Subcutaneous adipose tissue (tissue), 4 donors: Measurements from ENCODE around the gene AAR2. TPM values are rescaled to one million over a fixed set of nuclear protein-coding genes. Genes with fewer than 3 reads are reported as not detected.

ENCODE experiments used
- total RNA-seq, 4 donors: library from RNA; depleted of rRNA; stranded (reverse); fragments of >200 nt; gene quantifications; one replicate each; pipeline ENCODE4 v1.1.0, GENCODE V29; 2016
- TF ChIP-seq, protein P1 (sequence below): fragments of 450-650 bp; IDR thresholded peaks from one replicate; pipeline ENCODE4 v1.5.1; 2016; ENCODE audit warnings: low read depth, mild to moderate bottlenecking, control low read depth, antibody characterized with exemption, moderate library complexity

AAR2 gene
- total RNA-seq, 4 donors from 2014 or later: 25.2 to 32.4 (median 30.1) TPM

DNA sequence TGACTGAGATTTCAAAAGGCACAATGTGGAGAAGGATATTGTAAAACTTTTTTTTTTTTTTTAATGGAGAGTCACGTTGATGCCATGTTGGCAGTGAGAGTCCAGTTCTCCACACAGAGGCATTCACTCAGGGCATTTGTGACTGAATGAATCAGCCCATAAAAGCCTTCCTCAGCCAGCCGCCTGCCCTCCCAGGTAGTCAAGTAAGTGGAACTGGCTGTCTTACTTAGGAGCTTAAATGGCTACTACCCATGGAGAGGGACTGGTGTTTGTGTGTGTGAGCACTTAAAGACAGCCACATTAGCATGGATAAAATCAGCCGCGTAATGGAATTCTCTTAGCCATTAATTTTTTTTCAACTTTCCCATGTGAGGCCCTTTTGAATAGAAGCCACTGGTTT is 12.6 kb downstream of the AAR2 start:
- TF ChIP-seq, protein P1, sequence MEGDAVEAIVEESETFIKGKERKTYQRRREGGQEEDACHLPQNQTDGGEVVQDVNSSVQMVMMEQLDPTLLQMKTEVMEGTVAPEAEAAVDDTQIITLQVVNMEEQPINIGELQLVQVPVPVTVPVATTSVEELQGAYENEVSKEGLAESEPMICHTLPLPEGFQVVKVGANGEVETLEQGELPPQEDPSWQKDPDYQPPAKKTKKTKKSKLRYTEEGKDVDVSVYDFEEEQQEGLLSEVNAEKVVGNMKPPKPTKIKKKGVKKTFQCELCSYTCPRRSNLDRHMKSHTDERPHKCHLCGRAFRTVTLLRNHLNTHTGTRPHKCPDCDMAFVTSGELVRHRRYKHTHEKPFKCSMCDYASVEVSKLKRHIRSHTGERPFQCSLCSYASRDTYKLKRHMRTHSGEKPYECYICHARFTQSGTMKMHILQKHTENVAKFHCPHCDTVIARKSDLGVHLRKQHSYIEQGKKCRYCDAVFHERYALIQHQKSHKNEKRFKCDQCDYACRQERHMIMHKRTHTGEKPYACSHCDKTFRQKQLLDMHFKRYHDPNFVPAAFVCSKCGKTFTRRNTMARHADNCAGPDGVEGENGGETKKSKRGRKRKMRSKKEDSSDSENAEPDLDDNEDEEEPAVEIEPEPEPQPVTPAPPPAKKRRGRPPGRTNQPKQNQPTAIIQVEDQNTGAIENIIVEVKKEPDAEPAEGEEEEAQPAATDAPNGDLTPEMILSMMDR: no peak

DNA sequence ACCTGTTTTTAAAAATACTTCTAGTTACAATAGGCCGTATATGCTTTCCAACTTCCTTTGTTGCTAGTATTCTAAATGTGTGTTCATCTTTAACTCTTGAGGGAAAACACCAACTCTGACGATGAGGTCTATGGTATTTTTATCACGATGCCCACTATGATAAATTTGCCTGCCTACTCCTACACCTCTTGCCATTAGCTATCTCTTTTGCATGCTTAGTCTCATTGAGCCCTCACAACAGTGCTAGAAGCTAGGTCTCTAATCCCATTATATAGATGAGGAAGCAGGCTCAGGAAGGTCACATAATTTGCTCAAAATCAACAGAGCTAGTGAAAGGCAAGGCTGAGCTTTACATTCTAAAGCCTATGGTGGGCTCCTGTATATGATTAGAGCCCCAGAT is 13.2 kb downstream of the AAR2 start:
- TF ChIP-seq, protein P1: no peak

- TF ChIP-seq, protein P1: no peak
Observed at GRCh38 chr20:36251426-36251825, 15.1 kb downstream of the AAR2 start.

- TF ChIP-seq, protein P1: no peak
Observed at GRCh38 chr20:36252511-36252910, 16.2 kb downstream of the AAR2 start.

DNA sequence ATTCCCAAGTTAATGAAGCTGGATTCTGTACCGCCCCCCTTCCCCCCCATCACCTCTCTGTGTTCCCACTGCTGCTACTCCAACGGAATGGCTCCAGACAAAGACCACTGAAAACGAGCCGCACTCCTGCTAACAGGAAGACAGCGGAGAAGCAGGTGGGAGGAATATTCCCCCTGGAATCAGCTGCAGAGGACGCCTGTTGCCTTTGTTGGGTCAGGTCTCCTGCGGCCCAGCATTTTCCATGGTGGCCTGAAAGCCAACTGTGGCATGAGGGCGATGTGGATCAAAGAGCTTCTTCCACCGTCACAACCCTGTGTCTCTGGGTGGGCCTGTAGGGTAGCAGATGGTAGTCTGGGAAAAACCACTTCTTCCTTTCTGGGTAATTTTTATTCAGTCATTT is 16.8 kb downstream of the AAR2 start:
- TF ChIP-seq, protein P1: no peak

GRCh38 chr20:36254076-36254475 is 17.8 kb downstream of the AAR2 start:
- TF ChIP-seq, protein P1: no peak

- TF ChIP-seq, protein P1: no peak
Observed at GRCh38 chr20:36255445-36255844, 19.2 kb downstream of the AAR2 start.
